Transverse colon (tissue), 4 donors: ENCODE results near the gene CASK. TPM values are rescaled to one million over a fixed set of nuclear protein-coding genes. Genes with fewer than 3 reads are reported as not detected.

Source experiments
- DNase-seq: peaks from one replicate; pipeline ENCODE4 v3.0.0-alpha.2; 2019
- H3K27ac ChIP-seq, 4 donors: fragments of 200-600 bp; sonication (generic); 2 replicates each; pipeline ENCODE4 v1.5.1; 2016 to 2018; ENCODE audit warnings: inconsistent platforms in 4 of 4
- H3K27me3 ChIP-seq: fragments of 200-600 bp; sonication (generic); 2 replicates; pipeline ENCODE4 v1.5.1; 2017; ENCODE audit warnings: inconsistent platforms
- H3K36me3 ChIP-seq, 4 donors: fragments of 200-600 bp; sonication (generic); 2 replicates each; pipeline ENCODE4 v1.5.1; 2017 to 2019; ENCODE audit warnings: inconsistent platforms in 4 of 4
- H3K4me1 ChIP-seq, 4 donors: fragments of 200-600 bp; sonication (generic); 2 replicates each; pipeline ENCODE4 v1.5.1; 2017 to 2020; ENCODE audit warnings: inconsistent platforms in 4 of 4
- H3K4me3 ChIP-seq, 4 donors: fragments of 200-600 bp; sonication (generic); 1 replicate in 1 of 4; 2 replicates in 3 of 4; pipeline versions ENCODE4 v1.5.1 to v1.6.1; 2017 to 2019; ENCODE audit warnings: inconsistent platforms in 4 of 4
- H3K9me3 ChIP-seq, 2 donors: fragments of 200-600 bp; sonication (generic); 2 replicates each; pipeline ENCODE4 v1.5.1; 2017 to 2019; ENCODE audit warnings: inconsistent platforms in 2 of 2
- EP300 ChIP-seq: sonication (generic); formaldehyde crosslinking; IDR thresholded peaks from one replicate; pipeline ENCODE4 v1.6.1; 2017; ENCODE audit warnings: antibody characterized with exemption, low read depth
- POLR2A ChIP-seq: fragments of 450-650 bp; IDR thresholded peaks from one replicate; pipeline ENCODE4 v1.6.1; 2016; ENCODE audit warnings: antibody characterized with exemption, mild to moderate bottlenecking, moderate library complexity
- POLR2AphosphoS5 ChIP-seq, 3 donors: sonication (generic); formaldehyde crosslinking; IDR thresholded peaks; one replicate each; pipeline ENCODE4 v1.6.1; 2016; ENCODE audit warnings: antibody characterized with exemption in 3 of 3
- WGBS, 2 donors: methylation state at CpG; one replicate each; pipeline ENCODE4 v1.1.5; 2018; ENCODE audit warnings: low coverage in 1 of 2; 5-methylcytosine and 5-hydroxymethylcytosine counted together
- in situ Hi-C, 4 donors: fragments of 200-750 bp; cut with MboI; loops; one replicate each; pipeline versions ENCODE4 v1.15.0 to v1.15.1; 2017; ENCODE audit warnings: low sequenced_read_pairs in 3 of 4, low pct_ligation_motif_present in 1 of 4, low pct_unique_long_range_greater_than_20kb in 1 of 4
- intact Hi-C: fragments of 100-400 bp; cut with DNase I; formaldehyde crosslinking; loops from one replicate; pipeline ENCODE4 v1.15.1; 2023; ENCODE audit warnings: low total_unique reads
- total RNA-seq, 4 donors: library from RNA; depleted of rRNA; stranded (reverse); fragments of >200 nt; gene quantifications; one replicate each; pipeline ENCODE4 v1.1.0, GENCODE V29; 2016
- TF ChIP-seq, protein P1 (sequence below), 5 experiments: fragments of 200-600 bp in 3 of 5; fragments of 450-650 bp in 2 of 5; sonication (generic) in 3 of 5; IDR thresholded peaks; 1 replicate in 2 of 5; 2 replicates in 3 of 5; pipeline ENCODE4 v1.5.1; 2016 to 2017; ENCODE audit warnings: antibody characterized with exemption in 5 of 5, inconsistent platforms in 3 of 5, mild to moderate bottlenecking in 2 of 5, moderate library complexity in 1 of 5

CASK gene
- total RNA-seq, 4 donors from 2014 or later, result 26.6 to 86.1 (median 56.3) TPM

DNA sequence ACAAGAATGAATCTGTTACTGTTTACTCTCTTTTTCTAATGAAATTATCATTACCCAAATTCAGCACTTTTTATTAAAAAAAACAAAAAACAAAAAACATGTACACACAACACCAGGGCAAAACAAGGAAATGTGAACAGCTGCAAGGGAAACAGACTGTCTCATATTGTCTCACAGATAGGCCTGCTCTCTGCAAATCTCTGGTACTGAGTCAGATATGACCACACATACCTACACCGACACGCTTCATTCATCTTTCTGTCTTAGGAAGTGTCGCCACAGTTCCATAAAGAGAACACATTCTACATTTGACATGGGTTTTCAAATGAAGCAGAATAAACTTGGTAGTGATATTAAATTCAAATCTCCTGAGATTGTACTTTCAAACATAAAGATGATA, 326.8 kb downstream of the CASK start:
- intact Hi-C loops, result no loop called here
- no peaks in the 10 kb centered on the region for H3K4me1 ChIP-seq
- H3K36me3 ChIP-seq, result no peaks in the 10 kb centered on the region
- in situ Hi-C loops, result no loop called here
- no peak for DNase-seq
- no peak overlapping the region for H3K27ac ChIP-seq
- no peak overlapping the region for H3K4me3 ChIP-seq
- TF ChIP-seq POLR2AphosphoS5 (IDR thresholded peaks at IDR 0.05) (no peak), POLR2A (no peak), EP300 (no peak)
- TF ChIP-seq, protein P1, sequence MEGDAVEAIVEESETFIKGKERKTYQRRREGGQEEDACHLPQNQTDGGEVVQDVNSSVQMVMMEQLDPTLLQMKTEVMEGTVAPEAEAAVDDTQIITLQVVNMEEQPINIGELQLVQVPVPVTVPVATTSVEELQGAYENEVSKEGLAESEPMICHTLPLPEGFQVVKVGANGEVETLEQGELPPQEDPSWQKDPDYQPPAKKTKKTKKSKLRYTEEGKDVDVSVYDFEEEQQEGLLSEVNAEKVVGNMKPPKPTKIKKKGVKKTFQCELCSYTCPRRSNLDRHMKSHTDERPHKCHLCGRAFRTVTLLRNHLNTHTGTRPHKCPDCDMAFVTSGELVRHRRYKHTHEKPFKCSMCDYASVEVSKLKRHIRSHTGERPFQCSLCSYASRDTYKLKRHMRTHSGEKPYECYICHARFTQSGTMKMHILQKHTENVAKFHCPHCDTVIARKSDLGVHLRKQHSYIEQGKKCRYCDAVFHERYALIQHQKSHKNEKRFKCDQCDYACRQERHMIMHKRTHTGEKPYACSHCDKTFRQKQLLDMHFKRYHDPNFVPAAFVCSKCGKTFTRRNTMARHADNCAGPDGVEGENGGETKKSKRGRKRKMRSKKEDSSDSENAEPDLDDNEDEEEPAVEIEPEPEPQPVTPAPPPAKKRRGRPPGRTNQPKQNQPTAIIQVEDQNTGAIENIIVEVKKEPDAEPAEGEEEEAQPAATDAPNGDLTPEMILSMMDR (IDR thresholded peaks at IDR 0.05), result no peak
- H3K9me3 ChIP-seq, result no peaks in the 10 kb centered on the region
- H3K27me3 ChIP-seq, result no peaks in the 10 kb centered on the region
- 56 to 60% methylated on average over 3 of the region's 3 CpGs for WGBS, 2 donors

DNA sequence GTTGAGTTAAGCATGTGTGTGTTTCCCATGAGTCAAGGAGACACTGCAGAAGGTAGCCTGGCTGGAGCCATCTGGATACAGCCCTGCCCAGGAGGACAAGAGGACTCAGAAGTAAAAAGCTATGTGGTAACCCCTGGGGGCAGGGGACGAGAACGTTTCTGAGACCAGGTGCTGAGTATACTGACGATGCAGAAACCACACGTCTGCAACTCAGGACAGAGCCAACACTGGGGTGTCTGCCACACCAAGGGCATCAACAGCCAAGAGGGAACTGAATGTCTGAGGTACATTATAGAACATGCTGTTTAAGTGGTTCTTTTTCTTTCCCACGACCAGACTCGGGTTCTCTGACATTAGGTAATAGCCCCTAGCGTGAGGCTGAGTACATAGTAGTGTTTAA, 328.7 kb downstream of the CASK start:
- H3K9me3 ChIP-seq, result no peaks in the 10 kb centered on the region
- H3K27ac ChIP-seq, result no peak overlapping the region
- no peak for DNase-seq
- H3K4me1 ChIP-seq, result no peaks in the 10 kb centered on the region
- no peaks in the 10 kb centered on the region for H3K27me3 ChIP-seq
- TF ChIP-seq, protein P1 (IDR thresholded peaks at IDR 0.05), result no peak
- no peak for TF ChIP-seq POLR2A
- no peak for TF ChIP-seq POLR2AphosphoS5 (IDR thresholded peaks at IDR 0.05)
- no peak for TF ChIP-seq EP300
- intact Hi-C loops, result no loop called here
- WGBS, 2 donors, result 73 to 85% methylated on average over 3 to 7 of the region's 7 CpGs
- no peaks in the 10 kb centered on the region for H3K36me3 ChIP-seq
- no peak overlapping the region for H3K4me3 ChIP-seq
- in situ Hi-C loops, result no loop called here

DNA sequence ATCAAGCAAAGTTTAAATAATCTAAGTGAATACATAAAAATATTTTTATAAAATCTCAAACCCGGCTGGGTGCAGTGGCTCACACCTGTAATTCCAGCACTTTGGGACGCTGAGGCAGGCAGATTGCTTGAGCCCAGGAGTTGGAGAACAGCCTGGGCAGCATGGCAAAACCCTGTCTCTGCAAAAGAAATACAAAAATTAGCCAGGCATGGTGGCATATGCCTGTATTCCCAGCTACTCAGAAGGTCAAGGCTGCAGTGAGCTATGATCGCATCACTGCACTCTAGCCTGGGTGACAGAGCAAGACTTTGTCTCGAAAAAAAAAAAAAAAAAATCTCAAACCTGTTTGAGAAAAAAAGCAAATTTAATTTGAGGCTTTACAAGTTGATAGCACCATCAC, 331.4 kb downstream of the CASK start:
- intact Hi-C loops, result no loop called here
- Histone ChIP-seq H3K9me3 (no peaks in the 10 kb centered on the region), H3K4me1 (no peaks in the 10 kb centered on the region), H3K36me3 (no peaks in the 10 kb centered on the region), H3K4me3 (no peak overlapping the region), H3K27me3 (no peaks in the 10 kb centered on the region), H3K27ac (no peak overlapping the region)
- in situ Hi-C loops, result no loop called here
- TF ChIP-seq POLR2A, result no peak
- TF ChIP-seq EP300, result no peak
- TF ChIP-seq, protein P1 (IDR thresholded peaks at IDR 0.05), result no peak
- no peak for TF ChIP-seq POLR2AphosphoS5 (IDR thresholded peaks at IDR 0.05)
- no peak for DNase-seq
- WGBS, 2 donors, result 76% methylated on average over 4 of the region's 4 CpGs; no CpG with 5 or more reads in 1 of the 2 donors

DNA sequence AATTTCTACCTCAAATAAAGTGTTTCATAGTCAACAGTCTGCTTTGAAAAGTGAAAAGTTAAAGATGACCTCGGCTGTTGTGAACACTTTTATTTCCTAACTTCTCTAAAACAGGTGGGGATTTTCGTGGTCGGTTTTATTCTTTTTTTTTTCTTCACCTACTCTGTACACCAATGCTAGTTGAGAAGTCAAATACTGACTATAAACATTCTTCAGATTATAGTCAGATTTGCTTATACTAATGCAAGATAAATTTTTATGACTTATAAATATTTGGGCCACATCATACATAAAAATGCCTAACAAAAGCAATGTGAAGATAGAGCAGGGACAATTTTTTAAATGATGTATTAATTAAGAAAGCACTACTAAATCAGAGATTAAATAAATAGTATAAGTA, 332.7 kb downstream of the CASK start:
- no peaks in the 10 kb centered on the region for H3K4me1 ChIP-seq
- WGBS, 2 donors, result 75% methylated on average over 3 of the region's 3 CpGs; no CpG with 5 or more reads in 1 of the 2 donors
- no peaks in the 10 kb centered on the region for H3K9me3 ChIP-seq
- no peak for DNase-seq
- no peaks in the 10 kb centered on the region for H3K36me3 ChIP-seq
- no peaks in the 10 kb centered on the region for H3K27me3 ChIP-seq
- no peak overlapping the region for H3K27ac ChIP-seq
- in situ Hi-C loops, result no loop called here
- intact Hi-C loops, result no loop called here
- H3K4me3 ChIP-seq, result no peak overlapping the region
- TF ChIP-seq POLR2AphosphoS5 (IDR thresholded peaks at IDR 0.05) (no peak), EP300 (no peak), POLR2A (no peak)
- TF ChIP-seq, protein P1 (IDR thresholded peaks at IDR 0.05), result no peak
